ENCODE measurements around the gene HSPA6.
"Not testable (repeated sequence)": the region's sequence is repeated elsewhere in the genome, so short reads cannot be mapped to it uniquely, and the experiment has no call there.

GRCh38 chr1:161556143-161556542 lies 31.8 kb downstream of the HSPA6 start:
- TF ChIP-seq CTCF (IDR thresholded peaks at IDR 0.05; ENCODE audit: low read length); EZH2 (IDR thresholded peaks at IDR 0.05; ENCODE audit: borderline replicate concordance, low read length): not testable (repeated sequence)
